Measurements from ENCODE around the gene GMCL1. TPM values are rescaled to one million over a fixed set of nuclear protein-coding genes. Genes with fewer than 3 reads are reported as not detected.
A peak's percentile ranks its signal among the peaks of the same experiment; 100 is the strongest.

The GMCL1 gene
- 14.1 to 18.6 TPM (median 16.3 TPM) in 3 replicates for total RNA-seq

DNA sequence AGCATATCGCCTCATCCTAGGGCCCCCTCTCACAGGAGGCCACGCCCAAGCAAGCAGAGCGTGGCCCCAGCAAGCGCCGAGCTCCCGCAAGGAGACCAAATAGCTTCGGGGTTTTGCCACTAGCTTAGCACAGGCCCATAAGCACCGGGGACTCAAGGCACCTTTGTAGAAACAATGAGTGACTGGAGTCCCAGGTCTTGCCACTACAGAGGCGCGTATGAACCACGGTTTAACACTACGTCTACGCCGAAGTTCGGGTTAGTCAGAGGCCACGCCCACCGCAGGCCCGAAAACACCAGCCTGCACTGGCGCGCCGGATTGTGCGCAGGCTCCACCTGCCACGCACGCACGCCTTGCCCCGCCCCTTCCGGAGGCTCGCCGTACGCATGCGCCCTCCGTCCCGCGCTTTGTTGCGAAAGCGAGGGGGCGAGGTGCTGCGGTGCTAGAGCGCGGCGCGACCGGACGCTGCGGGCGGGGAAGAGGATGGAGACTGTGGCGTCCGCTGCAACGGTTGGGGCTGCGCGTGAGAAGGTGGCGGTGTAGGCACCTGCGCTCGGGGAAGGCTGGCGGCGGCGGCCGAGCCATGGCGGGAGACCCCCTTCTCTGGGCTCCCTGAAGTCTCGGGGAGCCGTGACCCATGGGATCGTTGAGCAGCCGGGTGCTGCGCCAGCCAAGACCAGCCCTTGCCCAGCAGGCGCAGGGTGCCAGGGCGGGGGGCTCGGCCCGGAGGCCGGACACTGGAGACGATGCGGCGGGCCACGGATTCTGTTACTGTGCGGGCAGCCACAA is at the start of gene GMCL1:
Gene GMCL1, plus strand, starts transcription at position 405 of the 789 bp plus-strand sequence. Its CDS starts 233 bp downstream, at position 638.
- no peaks in the 10 kb centered on the region for H3K27me3 Mint-ChIP-seq (ENCODE audit: low read depth)
- H3K4me1 Mint-ChIP-seq: peaks cover 27% of the 10 kb centered on the region
- H3K9me3 Mint-ChIP-seq: no peaks in the 10 kb centered on the region
- peak within 1 kb of the TSS; percentile 98 for H3K27ac Mint-ChIP-seq
- peak; percentile 98 to 100 for DNase-seq (ENCODE audit: low spot score in 2 of 2, unreplicated experiment in 2 of 2)
- peak within 1 kb of the TSS; percentile 93 for H3K4me3 Mint-ChIP-seq
- TF ChIP-seq, protein P1, sequence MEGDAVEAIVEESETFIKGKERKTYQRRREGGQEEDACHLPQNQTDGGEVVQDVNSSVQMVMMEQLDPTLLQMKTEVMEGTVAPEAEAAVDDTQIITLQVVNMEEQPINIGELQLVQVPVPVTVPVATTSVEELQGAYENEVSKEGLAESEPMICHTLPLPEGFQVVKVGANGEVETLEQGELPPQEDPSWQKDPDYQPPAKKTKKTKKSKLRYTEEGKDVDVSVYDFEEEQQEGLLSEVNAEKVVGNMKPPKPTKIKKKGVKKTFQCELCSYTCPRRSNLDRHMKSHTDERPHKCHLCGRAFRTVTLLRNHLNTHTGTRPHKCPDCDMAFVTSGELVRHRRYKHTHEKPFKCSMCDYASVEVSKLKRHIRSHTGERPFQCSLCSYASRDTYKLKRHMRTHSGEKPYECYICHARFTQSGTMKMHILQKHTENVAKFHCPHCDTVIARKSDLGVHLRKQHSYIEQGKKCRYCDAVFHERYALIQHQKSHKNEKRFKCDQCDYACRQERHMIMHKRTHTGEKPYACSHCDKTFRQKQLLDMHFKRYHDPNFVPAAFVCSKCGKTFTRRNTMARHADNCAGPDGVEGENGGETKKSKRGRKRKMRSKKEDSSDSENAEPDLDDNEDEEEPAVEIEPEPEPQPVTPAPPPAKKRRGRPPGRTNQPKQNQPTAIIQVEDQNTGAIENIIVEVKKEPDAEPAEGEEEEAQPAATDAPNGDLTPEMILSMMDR (IDR thresholded peaks at IDR 0.05; ENCODE audit: unreplicated experiment): no peak
- peaks cover 3% of the 10 kb centered on the region for H3K36me3 Mint-ChIP-seq

- TF ChIP-seq, protein P1 (IDR thresholded peaks at IDR 0.05; ENCODE audit: unreplicated experiment): no peak
- H3K9me3 Mint-ChIP-seq: no peaks in the 10 kb centered on the region
- DNase-seq (ENCODE audit: low spot score in 2 of 2, unreplicated experiment in 2 of 2): no peak
- H3K36me3 Mint-ChIP-seq: peaks cover 12% of the 10 kb centered on the region
- no peaks in the 10 kb centered on the region for H3K27me3 Mint-ChIP-seq (ENCODE audit: low read depth)
- H3K4me3 Mint-ChIP-seq: no peak overlapping the region
- H3K4me1 Mint-ChIP-seq: peaks cover 26% of the 10 kb centered on the region
- no peak overlapping the region for H3K27ac Mint-ChIP-seq
Observed at GRCh38 chr2:69780921-69781320, 48.5 kb upstream of the GMCL1 start.

GRCh38 chr2:69781321-69782248 is 47.9 kb upstream of the GMCL1 start:
- Mint-ChIP-seq H3K4me1 (peaks cover 29% of the 10 kb centered on the region), H3K36me3 (peaks cover 7% of the 10 kb centered on the region), H3K27ac (peak overlapping the region; percentile 88), H3K9me3 (no peaks in the 10 kb centered on the region), H3K4me3 (no peak overlapping the region), H3K27me3 (ENCODE audit: low read depth) (no peaks in the 10 kb centered on the region)
- no peak for DNase-seq (ENCODE audit: low spot score in 2 of 2, unreplicated experiment in 2 of 2)
- TF ChIP-seq, protein P1 (IDR thresholded peaks at IDR 0.05; ENCODE audit: unreplicated experiment): no peak

GRCh38 chr2:69784228-69784627 is 45.2 kb upstream of the GMCL1 start:
- peaks cover 31% of the 10 kb centered on the region for H3K4me1 Mint-ChIP-seq
- H3K27ac Mint-ChIP-seq: no peak overlapping the region
- no peak overlapping the region for H3K4me3 Mint-ChIP-seq
- TF ChIP-seq, protein P1 (IDR thresholded peaks at IDR 0.05; ENCODE audit: unreplicated experiment): no peak
- H3K36me3 Mint-ChIP-seq: peaks cover 3% of the 10 kb centered on the region
- DNase-seq (ENCODE audit: low spot score in 2 of 2, unreplicated experiment in 2 of 2): no peak
- no peaks in the 10 kb centered on the region for H3K9me3 Mint-ChIP-seq
- no peaks in the 10 kb centered on the region for H3K27me3 Mint-ChIP-seq (ENCODE audit: low read depth)

DNA sequence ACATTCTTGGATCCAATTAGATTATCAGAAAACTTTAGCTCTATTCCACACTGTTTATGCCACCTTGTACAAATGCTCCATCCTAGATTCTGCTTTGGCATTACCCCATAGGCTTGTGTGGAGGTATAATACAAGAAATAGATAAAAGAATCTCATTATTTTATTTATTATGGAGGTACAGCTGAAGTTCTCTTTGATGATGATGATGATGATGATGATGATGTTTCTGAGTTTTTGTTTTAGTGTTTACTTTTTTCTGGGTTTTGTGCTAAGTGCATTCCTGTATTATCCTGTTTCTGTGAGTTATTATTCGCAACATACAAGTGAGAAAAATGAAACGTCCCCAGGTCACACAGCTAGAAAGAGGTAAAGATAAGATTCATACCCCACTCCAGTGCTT is 44.1 kb upstream of the GMCL1 start:
- no peak for DNase-seq (ENCODE audit: low spot score in 2 of 2, unreplicated experiment in 2 of 2)
- Mint-ChIP-seq H3K4me1 (peaks cover 35% of the 10 kb centered on the region), H3K27ac (no peak overlapping the region), H3K36me3 (peaks cover 3% of the 10 kb centered on the region), H3K4me3 (no peak overlapping the region), H3K27me3 (ENCODE audit: low read depth) (no peaks in the 10 kb centered on the region), H3K9me3 (no peaks in the 10 kb centered on the region)
- TF ChIP-seq, protein P1 (IDR thresholded peaks at IDR 0.05; ENCODE audit: unreplicated experiment): no peak

Data from mesothelial cell of epicardium (in vitro differentiated cells).